ENCODE results near the gene PTK6. TPM values are rescaled to one million over a fixed set of nuclear protein-coding genes. Genes with fewer than 3 reads are reported as not detected.

Gene PTK6
- total and polyA plus RNA-seq, 2 donors (not counting 1 experiment from before 2014, with no cell fraction given): 0.86 to 2.3 TPM

GRCh38 chr20:63555661-63556381 lies 18.6 kb upstream of the PTK6 start:
- WGBS (ENCODE audit: insufficient coverage): 92% methylated on average over 45 of the region's 45 CpGs
- DNase-seq: no peak

More at GRCh38 chr20:63555661-63556381, 18.6 kb upstream of the PTK6 start:
- Histone ChIP-seq H3K36me3 (replicated peaks in 1 of 2; ENCODE audit: control extremely low read depth in 1 of 2, control insufficient read depth in 1 of 2, extremely low read depth in 1 of 2, insufficient read depth in 2 of 2, low read length in 1 of 2) (peaks cover 0 to 14% of the 10 kb centered on the region in 2 experiments), H3K27ac (ENCODE audit: low read length in 2 of 2) (no peak overlapping the region), H3K9ac (ENCODE audit: low read length) (no peak overlapping the region), H2AFZ (ENCODE audit: insufficient read depth, low read depth, low read length, poor library complexity, severe bottlenecking) (no peak overlapping the region), H3K4me3 (ENCODE audit: control extremely low read depth in 1 of 5, extremely low read depth in 1 of 5, insufficient read depth in 1 of 5, low read depth in 2 of 5, low read length in 4 of 5) (no peak overlapping the region), H3K4me1 (ENCODE audit: control insufficient read depth in 2 of 2, insufficient read depth in 2 of 2, low read length in 2 of 2) (peaks cover 29 to 45% of the 10 kb centered on the region in 2 donors), H3K9me3 (ENCODE audit: control extremely low read depth in 1 of 3, control insufficient read depth in 2 of 3, insufficient read depth in 1 of 3, low read length in 2 of 3) (peaks cover 0 to 11% (median 0%) of the 10 kb centered on the region in 3 donors), H3K27me3 (replicated peaks in 1 of 4; ENCODE audit: control extremely low read depth in 1 of 4, control insufficient read depth in 3 of 4, insufficient read depth in 4 of 4, low read length in 3 of 4) (no peaks in the 10 kb centered on the region), H4K20me1 (ENCODE audit: control insufficient read depth, insufficient read depth, low read length, poor library complexity, severe bottlenecking) (peaks cover 18% of the 10 kb centered on the region), H3K79me2 (ENCODE audit: control insufficient read depth, insufficient read depth, low read length) (no peaks in the 10 kb centered on the region), H3K4me2 (replicated peaks; ENCODE audit: low read depth, low read length, poor library complexity, severe bottlenecking) (peak overlapping the region; percentile 92)
- no peak for ATAC-seq (ENCODE audit: low read depth)
- ChIA-PET CTCF (interaction anchor here (1.9 to 2.5 kb wide), 2 partner anchors 12 to 18 kb away, joined by 7 to 16 read pairs; partner anchors contain the start of gene PTK6), POLR2A (interaction anchor here (0.8 to 2.6 kb wide), 2 partner anchors 12 to 35 kb away, joined by 3 to 16 read pairs; partner anchors contain the start of gene PPDPF)
- Mint-ChIP-seq H3K4me3 (no peak overlapping the region), H3K4me1 (peaks cover 37% of the 10 kb centered on the region), H3K27ac (no peak overlapping the region), H3K9me3 (ENCODE audit: insufficient read depth) (no peaks in the 10 kb centered on the region), H3K27me3 (no peaks in the 10 kb centered on the region)
- TF ChIP-seq EZH2 (IDR thresholded peaks at IDR 0.05; ENCODE audit: borderline replicate concordance, insufficient read depth, low read depth, low read length, poor library complexity, severe bottlenecking): no peak
- no peak for TF ChIP-seq CTCF (IDR thresholded peaks at IDR 0.05)
- intact Hi-C loops (cut with micrococcal nuclease): no loop called here
